HG02852 (cell line): ENCODE measurements around the gene MAOB.
"Not testable (repeated sequence)": the region's sequence is repeated elsewhere in the genome, so short reads cannot be mapped to it uniquely, and the experiment has no call there.

Experiments used
- ATAC-seq: cut with Tn5 transposase; IDR thresholded peaks from one replicate; pipeline ENCODE4 v1.9.1; 2021; ENCODE audit warnings: mild to moderate bottlenecking, moderate library complexity; ENCODE audit not compliant: unreplicated experiment

MAOB gene

GRCh38 chrX:43882294-43882681, at the start of gene MAOB:
TSS of gene MAOB (minus strand) at chrX:43882450. CDS start at chrX:43882299, 151 bp downstream.
- ATAC-seq = no peak

- ATAC-seq = not testable (repeated sequence)
These were observed 39.8 kb upstream of the MAOB start for GRCh38 chrX:43922032-43922431.

- not testable (repeated sequence) for ATAC-seq
These were observed 28.5 kb upstream of the MAOB start for GRCh38 chrX:43910772-43911171.

- no peak for ATAC-seq
These were observed 27.8 kb upstream of the MAOB start for GRCh38 chrX:43910012-43910411.

GRCh38 chrX:43909141-43909540, 26.9 kb upstream of the MAOB start:
- ATAC-seq = no peak

- no peak for ATAC-seq
These were observed 17.9 kb upstream of the MAOB start for GRCh38 chrX:43899878-43900815.

- no peak for ATAC-seq
These were observed 16.3 kb upstream of the MAOB start for GRCh38 chrX:43898406-43899035.

GRCh38 chrX:43897290-43897689, 15.0 kb upstream of the MAOB start:
- ATAC-seq = no peak

GRCh38 chrX:43892336-43892870, 10.2 kb upstream of the MAOB start:
- no peak for ATAC-seq

GRCh38 chrX:43885617-43886016, 3.4 kb upstream of the MAOB start:
- no peak for ATAC-seq

GRCh38 chrX:43881410-43882293, 598 bp downstream of the MAOB start:
- no peak for ATAC-seq

- no peak for ATAC-seq
These were observed 1.8 kb downstream of the MAOB start for GRCh38 chrX:43880425-43880824.

GRCh38 chrX:43878906-43879526, 3.2 kb downstream of the MAOB start:
- ATAC-seq = no peak

GRCh38 chrX:43876680-43877079, 5.6 kb downstream of the MAOB start:
- ATAC-seq = no peak

- no peak for ATAC-seq
These were observed 11.4 kb downstream of the MAOB start for GRCh38 chrX:43870758-43871419.

- no peak for ATAC-seq
These were observed 12.2 kb downstream of the MAOB start for GRCh38 chrX:43870011-43870410.

GRCh38 chrX:43868791-43869190, 13.5 kb downstream of the MAOB start:
- no peak for ATAC-seq

- no peak for ATAC-seq
These were observed 15.8 kb downstream of the MAOB start for GRCh38 chrX:43866423-43866822.

GRCh38 chrX:43865791-43866190, 16.5 kb downstream of the MAOB start:
- no peak for ATAC-seq

- ATAC-seq = no peak
These were observed 19.8 kb downstream of the MAOB start for GRCh38 chrX:43862434-43862833.
